ENCODE results near the gene NISCH.

NISCH gene

GRCh38 chr3:52512727-52513126, 57.3 kb downstream of the NISCH start:
- Histone ChIP-seq H3K4me2 (ENCODE audit: low read depth, low read length) (peak overlapping the region; percentile 12; the same call in 1 of the 2 replicates), H3K79me2 (ENCODE audit: low read length) (no peaks in the 10 kb centered on the region), H3F3A (ENCODE audit: insufficient read depth, low read length) (no peaks in the 10 kb centered on the region), H3K9ac (ENCODE audit: low read length) (no peak overlapping the region), H3K27ac (ENCODE audit: low read length) (no peak overlapping the region), H2AFZ (ENCODE audit: low read length) (peak overlapping the region; percentile 56; the same call in 1 of the 2 replicates), H3K4me1 (ENCODE audit: low read length) (no peaks in the 10 kb centered on the region), H3K27me3 (replicated peaks; ENCODE audit: insufficient read depth, low read length) (peaks cover 39% of the 10 kb centered on the region), H3K4me3 (ENCODE audit: low read length) (no peak overlapping the region), H4K20me1 (ENCODE audit: insufficient read depth, low read length) (no peaks in the 10 kb centered on the region), H3K9me3 (replicated peaks; ENCODE audit: insufficient read depth, low read length) (no peaks in the 10 kb centered on the region), H3K9me2 (replicated peaks; ENCODE audit: insufficient read depth, low read length) (no peaks in the 10 kb centered on the region), H3K36me3 (replicated peaks; ENCODE audit: insufficient read depth, low read length) (no peaks in the 10 kb centered on the region)
- DNase-seq: no peak
- TF ChIP-seq EZH2phosphoT487 (IDR thresholded peaks at IDR 0.05; ENCODE audit: low read length) (no peak), EZH2 (optimal IDR thresholded peaks at IDR 0.05; ENCODE audit: low read depth, low read length) (no peak)
- TF ChIP-seq, protein P1, sequence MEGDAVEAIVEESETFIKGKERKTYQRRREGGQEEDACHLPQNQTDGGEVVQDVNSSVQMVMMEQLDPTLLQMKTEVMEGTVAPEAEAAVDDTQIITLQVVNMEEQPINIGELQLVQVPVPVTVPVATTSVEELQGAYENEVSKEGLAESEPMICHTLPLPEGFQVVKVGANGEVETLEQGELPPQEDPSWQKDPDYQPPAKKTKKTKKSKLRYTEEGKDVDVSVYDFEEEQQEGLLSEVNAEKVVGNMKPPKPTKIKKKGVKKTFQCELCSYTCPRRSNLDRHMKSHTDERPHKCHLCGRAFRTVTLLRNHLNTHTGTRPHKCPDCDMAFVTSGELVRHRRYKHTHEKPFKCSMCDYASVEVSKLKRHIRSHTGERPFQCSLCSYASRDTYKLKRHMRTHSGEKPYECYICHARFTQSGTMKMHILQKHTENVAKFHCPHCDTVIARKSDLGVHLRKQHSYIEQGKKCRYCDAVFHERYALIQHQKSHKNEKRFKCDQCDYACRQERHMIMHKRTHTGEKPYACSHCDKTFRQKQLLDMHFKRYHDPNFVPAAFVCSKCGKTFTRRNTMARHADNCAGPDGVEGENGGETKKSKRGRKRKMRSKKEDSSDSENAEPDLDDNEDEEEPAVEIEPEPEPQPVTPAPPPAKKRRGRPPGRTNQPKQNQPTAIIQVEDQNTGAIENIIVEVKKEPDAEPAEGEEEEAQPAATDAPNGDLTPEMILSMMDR (IDR thresholded peaks at IDR 0.05; ENCODE audit: low read length): no peak

- Histone ChIP-seq H3K4me3 (ENCODE audit: low read length) (no peak overlapping the region), H3K9me2 (replicated peaks; ENCODE audit: insufficient read depth, low read length) (no peaks in the 10 kb centered on the region), H3K4me1 (ENCODE audit: low read length) (no peaks in the 10 kb centered on the region), H3K9ac (ENCODE audit: low read length) (no peak overlapping the region), H3F3A (ENCODE audit: insufficient read depth, low read length) (no peaks in the 10 kb centered on the region), H2AFZ (ENCODE audit: low read length) (no peak overlapping the region), H3K9me3 (replicated peaks; ENCODE audit: insufficient read depth, low read length) (no peaks in the 10 kb centered on the region), H3K4me2 (ENCODE audit: low read depth, low read length) (no peak overlapping the region), H4K20me1 (ENCODE audit: insufficient read depth, low read length) (no peaks in the 10 kb centered on the region), H3K79me2 (ENCODE audit: low read length) (no peaks in the 10 kb centered on the region), H3K27me3 (replicated peaks; ENCODE audit: insufficient read depth, low read length) (peaks cover 39% of the 10 kb centered on the region), H3K36me3 (replicated peaks; ENCODE audit: insufficient read depth, low read length) (no peaks in the 10 kb centered on the region), H3K27ac (ENCODE audit: low read length) (no peak overlapping the region)
- DNase-seq: no peak
- no peak for TF ChIP-seq EZH2 (optimal IDR thresholded peaks at IDR 0.05; ENCODE audit: low read depth, low read length)
- TF ChIP-seq, protein P1 (IDR thresholded peaks at IDR 0.05; ENCODE audit: low read length): no peak
- no peak for TF ChIP-seq EZH2phosphoT487 (IDR thresholded peaks at IDR 0.05; ENCODE audit: low read length)
Observed at GRCh38 chr3:52513281-52513680, 57.9 kb downstream of the NISCH start.

DNA sequence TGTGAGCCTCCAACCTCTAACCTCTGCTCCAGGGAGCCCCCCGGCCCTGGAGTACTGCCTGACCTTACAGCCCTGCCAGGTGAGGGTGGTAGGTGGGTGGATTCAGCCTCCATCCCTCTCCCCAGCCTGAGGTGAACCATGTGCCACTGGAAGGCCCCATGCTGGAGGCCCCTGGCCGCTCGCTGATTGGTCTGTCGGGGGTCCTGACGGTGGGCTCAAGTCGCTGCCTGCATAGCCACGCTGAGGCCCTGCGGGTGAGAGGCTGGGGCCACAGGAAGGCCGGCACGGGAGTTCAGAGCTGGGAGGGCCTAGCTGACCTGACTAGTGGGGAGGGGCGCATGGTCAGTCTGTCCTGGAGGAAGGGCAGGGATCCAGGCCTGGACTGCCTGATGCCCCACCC, 59.2 kb downstream of the NISCH start:
- TF ChIP-seq EZH2phosphoT487 (IDR thresholded peaks at IDR 0.05; ENCODE audit: low read length): no peak
- Histone ChIP-seq H3K27me3 (replicated peaks; ENCODE audit: insufficient read depth, low read length) (peaks cover 39% of the 10 kb centered on the region), H3K36me3 (replicated peaks; ENCODE audit: insufficient read depth, low read length) (no peaks in the 10 kb centered on the region), H3K4me1 (ENCODE audit: low read length) (no peaks in the 10 kb centered on the region), H2AFZ (ENCODE audit: low read length) (no peak overlapping the region), H3K4me2 (ENCODE audit: low read depth, low read length) (no peak overlapping the region), H3F3A (ENCODE audit: insufficient read depth, low read length) (no peaks in the 10 kb centered on the region), H4K20me1 (ENCODE audit: insufficient read depth, low read length) (no peaks in the 10 kb centered on the region), H3K9ac (ENCODE audit: low read length) (no peak overlapping the region), H3K9me3 (replicated peaks; ENCODE audit: insufficient read depth, low read length) (no peaks in the 10 kb centered on the region), H3K4me3 (ENCODE audit: low read length) (no peak overlapping the region), H3K9me2 (replicated peaks; ENCODE audit: insufficient read depth, low read length) (no peaks in the 10 kb centered on the region), H3K79me2 (ENCODE audit: low read length) (no peaks in the 10 kb centered on the region), H3K27ac (ENCODE audit: low read length) (no peak overlapping the region)
- DNase-seq: no peak

DNA sequence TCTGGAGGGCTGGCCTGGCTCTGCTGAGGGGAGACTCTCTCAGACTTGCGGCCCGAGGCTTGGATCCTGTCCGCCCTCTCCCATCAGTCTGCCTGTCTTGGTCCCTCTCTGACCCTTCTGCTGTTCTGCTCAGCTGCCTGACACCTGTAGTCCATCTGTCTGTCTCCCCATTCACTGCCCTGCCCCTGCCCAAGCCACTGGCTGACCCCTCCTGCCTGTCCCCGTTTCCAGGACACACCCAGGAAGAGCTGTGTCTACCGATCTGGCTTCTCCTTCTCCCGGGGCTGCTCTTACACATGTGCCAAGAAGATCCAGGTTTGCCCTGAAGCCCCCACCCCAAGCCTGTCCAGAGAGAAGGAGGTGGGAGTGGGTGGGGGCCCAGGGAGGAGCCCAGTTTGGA, 59.8 kb downstream of the NISCH start:
- DNase-seq: no peak
- Histone ChIP-seq H3K9ac (ENCODE audit: low read length) (no peak overlapping the region), H2AFZ (ENCODE audit: low read length) (no peak overlapping the region), H3K9me3 (replicated peaks; ENCODE audit: insufficient read depth, low read length) (no peaks in the 10 kb centered on the region), H3K4me3 (ENCODE audit: low read length) (no peak overlapping the region), H3K27ac (ENCODE audit: low read length) (no peak overlapping the region), H3K4me1 (ENCODE audit: low read length) (no peaks in the 10 kb centered on the region), H3K36me3 (replicated peaks; ENCODE audit: insufficient read depth, low read length) (no peaks in the 10 kb centered on the region), H4K20me1 (ENCODE audit: insufficient read depth, low read length) (no peaks in the 10 kb centered on the region), H3K79me2 (ENCODE audit: low read length) (no peaks in the 10 kb centered on the region), H3K9me2 (replicated peaks; ENCODE audit: insufficient read depth, low read length) (no peaks in the 10 kb centered on the region), H3F3A (ENCODE audit: insufficient read depth, low read length) (no peaks in the 10 kb centered on the region), H3K4me2 (ENCODE audit: low read depth, low read length) (no peak overlapping the region), H3K27me3 (replicated peaks; ENCODE audit: insufficient read depth, low read length) (peaks cover 39% of the 10 kb centered on the region)
- no peak for TF ChIP-seq EZH2 (optimal IDR thresholded peaks at IDR 0.05; ENCODE audit: low read depth, low read length)

All from MM.1S (cell line).